Astrocyte (in vitro differentiated cells and primary cell): ENCODE results near the gene IRF3.

ENCODE experiments used
- EZH2 ChIP-seq: IDR thresholded peaks from 2 replicates; pipeline ENCODE4 v1.6.1; 2012; ENCODE audit warnings: mild to moderate bottlenecking, low read length, inconsistent platforms; ENCODE audit not compliant: insufficient read depth
- TF ChIP-seq, protein P1 (sequence below): IDR thresholded peaks from 2 replicates; pipeline ENCODE4 v1.5.1; 2011; ENCODE audit warnings: low read depth, mild to moderate bottlenecking, inconsistent platforms, low read length, moderate library complexity; ENCODE audit not compliant: insufficient read depth

DNA sequence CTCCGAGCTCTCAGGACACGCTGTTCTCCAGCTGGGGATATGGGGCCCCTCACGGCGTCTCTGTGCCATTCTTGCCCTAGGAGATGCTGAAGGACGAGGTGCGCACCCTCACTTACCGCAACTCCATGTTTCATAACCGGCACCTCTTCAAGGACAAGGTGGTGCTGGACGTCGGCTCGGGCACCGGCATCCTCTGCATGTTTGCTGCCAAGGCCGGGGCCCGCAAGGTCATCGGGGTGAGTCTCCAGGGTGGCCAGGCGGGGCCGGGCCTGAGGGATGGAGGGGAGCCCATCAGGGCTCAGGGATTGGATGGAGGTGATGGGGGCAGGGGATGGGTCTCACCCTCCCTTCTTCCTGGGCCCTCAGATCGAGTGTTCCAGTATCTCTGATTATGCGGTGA is 16.2 kb upstream of the IRF3 start:
- TF ChIP-seq, protein P1, sequence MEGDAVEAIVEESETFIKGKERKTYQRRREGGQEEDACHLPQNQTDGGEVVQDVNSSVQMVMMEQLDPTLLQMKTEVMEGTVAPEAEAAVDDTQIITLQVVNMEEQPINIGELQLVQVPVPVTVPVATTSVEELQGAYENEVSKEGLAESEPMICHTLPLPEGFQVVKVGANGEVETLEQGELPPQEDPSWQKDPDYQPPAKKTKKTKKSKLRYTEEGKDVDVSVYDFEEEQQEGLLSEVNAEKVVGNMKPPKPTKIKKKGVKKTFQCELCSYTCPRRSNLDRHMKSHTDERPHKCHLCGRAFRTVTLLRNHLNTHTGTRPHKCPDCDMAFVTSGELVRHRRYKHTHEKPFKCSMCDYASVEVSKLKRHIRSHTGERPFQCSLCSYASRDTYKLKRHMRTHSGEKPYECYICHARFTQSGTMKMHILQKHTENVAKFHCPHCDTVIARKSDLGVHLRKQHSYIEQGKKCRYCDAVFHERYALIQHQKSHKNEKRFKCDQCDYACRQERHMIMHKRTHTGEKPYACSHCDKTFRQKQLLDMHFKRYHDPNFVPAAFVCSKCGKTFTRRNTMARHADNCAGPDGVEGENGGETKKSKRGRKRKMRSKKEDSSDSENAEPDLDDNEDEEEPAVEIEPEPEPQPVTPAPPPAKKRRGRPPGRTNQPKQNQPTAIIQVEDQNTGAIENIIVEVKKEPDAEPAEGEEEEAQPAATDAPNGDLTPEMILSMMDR: no peak
- no peak for TF ChIP-seq EZH2
